SK-N-SH treated with all-trans-retinoic acid at 6 μM for 48 hours (cell line): ENCODE measurements around the gene IL20RB.

ENCODE experiments used
- ARNTL ChIP-seq: fragments of 450-650 bp; formaldehyde crosslinking; IDR thresholded peaks from 2 replicates; pipeline ENCODE4 v1.5.0; 2020; ENCODE audit warnings: low read depth, mild to moderate bottlenecking, moderate library complexity, borderline replicate concordance
- GLIS3 ChIP-seq: fragments of 250-450 bp; sonication (Bioruptor Pico); IDR thresholded peaks from 2 replicates; pipeline ENCODE4 v1.5.0; 2020; ENCODE audit warnings: mild to moderate bottlenecking, moderate library complexity
- OSR1 ChIP-seq: fragments of 250-450 bp; sonication (Bioruptor Pico); IDR thresholded peaks from 2 replicates; pipeline ENCODE4 v1.8.0; 2022; ENCODE audit warnings: moderate library complexity, mild to moderate bottlenecking, inconsistent platforms
- PPARA ChIP-seq: fragments of 250-450 bp; sonication (Bioruptor Pico); IDR thresholded peaks from 2 replicates; pipeline ENCODE4 v1.5.0; 2020; ENCODE audit warnings: mild to moderate bottlenecking, borderline replicate concordance
- SNAI2 ChIP-seq: fragments of 250-450 bp; sonication (Bioruptor Pico); IDR thresholded peaks from 2 replicates; pipeline ENCODE4 v1.5.0; 2020; ENCODE audit warnings: mild to moderate bottlenecking, moderate library complexity
- TCF4 ChIP-seq: fragments of 250-450 bp; sonication (Bioruptor Pico); IDR thresholded peaks from 2 replicates; pipeline ENCODE4 v1.8.0; 2021; ENCODE audit warnings: mild to moderate bottlenecking, moderate library complexity, borderline replicate concordance
- ZC3H10 ChIP-seq: fragments of 250-450 bp; sonication (Bioruptor Pico); IDR thresholded peaks from 2 replicates; pipeline ENCODE4 v1.5.1; 2021; ENCODE audit warnings: mild to moderate bottlenecking, moderate library complexity
- ZFP3 ChIP-seq: fragments of 250-450 bp; sonication (Bioruptor Pico); IDR thresholded peaks from 2 replicates; pipeline ENCODE4 v1.5.0; 2020; ENCODE audit warnings: mild to moderate bottlenecking, moderate library complexity
- ZFP30 ChIP-seq: fragments of 450-650 bp; formaldehyde crosslinking; IDR thresholded peaks from 2 replicates; pipeline ENCODE4 v1.5.0; 2022; ENCODE audit warnings: mild to moderate bottlenecking, moderate library complexity
- ZNF565 ChIP-seq: fragments of 450-650 bp; formaldehyde crosslinking; conservative IDR thresholded peaks from 2 replicates; pipeline ENCODE4 v1.5.0; 2020; ENCODE audit warnings: low read depth, mild to moderate bottlenecking, moderate library complexity
- ZNF8 ChIP-seq: fragments of 450-650 bp; formaldehyde crosslinking; IDR thresholded peaks from 2 replicates; pipeline ENCODE4 v1.5.0; 2020; ENCODE audit warnings: mild to moderate bottlenecking, moderate library complexity
- TF ChIP-seq, protein P1 (sequence below): fragments of 250-450 bp; sonication (Bioruptor Pico); IDR thresholded peaks from 2 replicates; pipeline ENCODE4 v1.5.1; 2020; ENCODE audit warnings: low read depth, mild to moderate bottlenecking, moderate library complexity
- TF ChIP-seq, protein P2 (sequence below): fragments of 250-450 bp; sonication (Bioruptor Pico); IDR thresholded peaks from 2 replicates; pipeline ENCODE4 v1.8.0; 2020; ENCODE audit warnings: mild to moderate bottlenecking, moderate library complexity, borderline replicate concordance

DNA sequence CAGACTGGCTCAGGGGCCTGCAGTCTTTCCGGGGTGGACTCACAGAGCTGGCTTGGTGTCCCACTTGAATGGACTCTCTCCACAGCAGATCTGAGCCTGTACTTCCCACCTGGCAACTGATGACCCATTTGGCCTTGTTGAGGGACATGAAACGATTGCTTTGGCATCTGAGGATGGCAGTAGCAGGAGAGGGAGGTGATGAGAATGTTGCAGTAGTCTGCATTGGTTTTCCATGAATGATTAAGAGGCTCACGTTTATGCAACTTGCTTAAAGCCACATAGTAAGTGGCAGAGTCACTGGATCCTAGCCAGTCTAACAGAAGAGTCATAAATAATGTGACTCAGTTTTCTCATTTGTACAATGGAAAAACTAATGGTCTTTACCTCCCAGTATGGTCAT lies 21.9 kb downstream of the IL20RB start:
- TF ChIP-seq, protein P1, sequence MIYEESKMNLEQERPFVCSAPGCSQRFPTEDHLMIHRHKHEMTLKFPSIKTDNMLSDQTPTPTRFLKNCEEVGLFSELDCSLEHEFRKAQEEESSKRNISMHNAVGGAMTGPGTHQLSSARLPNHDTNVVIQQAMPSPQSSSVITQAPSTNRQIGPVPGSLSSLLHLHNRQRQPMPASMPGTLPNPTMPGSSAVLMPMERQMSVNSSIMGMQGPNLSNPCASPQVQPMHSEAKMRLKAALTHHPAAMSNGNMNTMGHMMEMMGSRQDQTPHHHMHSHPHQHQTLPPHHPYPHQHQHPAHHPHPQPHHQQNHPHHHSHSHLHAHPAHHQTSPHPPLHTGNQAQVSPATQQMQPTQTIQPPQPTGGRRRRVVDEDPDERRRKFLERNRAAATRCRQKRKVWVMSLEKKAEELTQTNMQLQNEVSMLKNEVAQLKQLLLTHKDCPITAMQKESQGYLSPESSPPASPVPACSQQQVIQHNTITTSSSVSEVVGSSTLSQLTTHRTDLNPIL, result no peak
- no peak for TF ChIP-seq ARNTL (CRISPR knock-in tag)
- no peak for TF ChIP-seq TCF4 (CRISPR knock-in tag)
- no peak for TF ChIP-seq ZFP30 (CRISPR knock-in tag)
- TF ChIP-seq ZFP3 (CRISPR knock-in tag), result no peak
- no peak for TF ChIP-seq SNAI2 (CRISPR knock-in tag)
- no peak for TF ChIP-seq PPARA (CRISPR knock-in tag)
- no peak for TF ChIP-seq ZC3H10
- TF ChIP-seq ZNF565 (CRISPR knock-in tag), result no peak
- TF ChIP-seq, protein P2, sequence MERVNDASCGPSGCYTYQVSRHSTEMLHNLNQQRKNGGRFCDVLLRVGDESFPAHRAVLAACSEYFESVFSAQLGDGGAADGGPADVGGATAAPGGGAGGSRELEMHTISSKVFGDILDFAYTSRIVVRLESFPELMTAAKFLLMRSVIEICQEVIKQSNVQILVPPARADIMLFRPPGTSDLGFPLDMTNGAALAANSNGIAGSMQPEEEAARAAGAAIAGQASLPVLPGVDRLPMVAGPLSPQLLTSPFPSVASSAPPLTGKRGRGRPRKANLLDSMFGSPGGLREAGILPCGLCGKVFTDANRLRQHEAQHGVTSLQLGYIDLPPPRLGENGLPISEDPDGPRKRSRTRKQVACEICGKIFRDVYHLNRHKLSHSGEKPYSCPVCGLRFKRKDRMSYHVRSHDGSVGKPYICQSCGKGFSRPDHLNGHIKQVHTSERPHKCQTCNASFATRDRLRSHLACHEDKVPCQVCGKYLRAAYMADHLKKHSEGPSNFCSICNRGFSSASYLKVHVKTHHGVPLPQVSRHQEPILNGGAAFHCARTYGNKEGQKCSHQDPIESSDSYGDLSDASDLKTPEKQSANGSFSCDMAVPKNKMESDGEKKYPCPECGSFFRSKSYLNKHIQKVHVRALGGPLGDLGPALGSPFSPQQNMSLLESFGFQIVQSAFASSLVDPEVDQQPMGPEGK (CRISPR knock-in tag), result no peak
- TF ChIP-seq OSR1 (CRISPR knock-in tag), result no peak
- TF ChIP-seq ZNF8, result no peak
- TF ChIP-seq GLIS3 (CRISPR knock-in tag), result no peak
